Activated CD8-positive, alpha-beta memory T cell treated with anti-CD3 and anti-CD28 coated beads, Interleukin-2, amount 50 U/mL, for 4 hours (primary cell): ENCODE measurements around the gene DMRTC2.
A peak's percentile ranks its signal among the peaks of the same experiment; 100 is the strongest.

Source experiments
- DNase-seq: peaks from one replicate; pipeline ENCODE4 v3.0.0-alpha.2; 2020

The DMRTC2 gene

DNA sequence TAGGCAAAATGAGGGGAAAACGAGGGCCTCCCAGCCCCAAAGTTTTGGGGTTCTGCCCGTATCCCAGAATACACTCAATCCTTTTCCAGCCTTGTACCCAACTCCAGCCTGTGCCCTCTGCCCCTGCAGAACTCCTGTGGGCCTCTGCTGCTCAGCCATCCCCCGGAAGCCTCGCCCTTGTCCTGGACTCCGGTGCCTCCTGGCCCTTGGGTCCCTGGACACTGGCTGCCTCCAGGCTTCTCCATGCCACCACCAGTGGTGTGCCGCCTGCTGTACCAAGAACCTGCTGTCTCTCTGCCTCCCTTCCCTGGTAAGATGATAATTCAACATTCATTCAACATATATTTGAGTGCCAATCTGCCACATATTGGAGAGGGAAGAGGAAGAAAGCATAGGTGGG lies 3.8 kb downstream of the DMRTC2 start:
- no peak for DNase-seq

DNA sequence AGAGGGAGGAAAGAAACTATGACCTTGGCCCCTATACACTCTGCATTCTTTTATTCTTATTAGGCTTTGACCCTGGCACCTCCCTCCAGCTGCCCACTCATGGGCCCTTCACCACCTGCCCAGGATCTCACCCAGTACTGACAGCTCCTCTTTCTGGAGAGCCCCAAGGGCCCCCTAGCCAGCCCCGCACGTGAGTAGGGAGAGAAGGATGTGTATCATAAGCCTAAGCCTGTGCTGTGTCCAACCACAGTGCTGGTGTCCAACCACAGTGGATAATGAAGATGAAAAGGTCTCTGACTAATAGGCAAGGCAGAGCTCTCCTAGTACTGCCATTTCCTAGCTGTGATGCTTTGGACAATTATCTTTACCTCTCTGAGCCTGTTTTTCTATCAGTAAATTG lies 4.2 kb downstream of the DMRTC2 start:
- no peak for DNase-seq

DNA sequence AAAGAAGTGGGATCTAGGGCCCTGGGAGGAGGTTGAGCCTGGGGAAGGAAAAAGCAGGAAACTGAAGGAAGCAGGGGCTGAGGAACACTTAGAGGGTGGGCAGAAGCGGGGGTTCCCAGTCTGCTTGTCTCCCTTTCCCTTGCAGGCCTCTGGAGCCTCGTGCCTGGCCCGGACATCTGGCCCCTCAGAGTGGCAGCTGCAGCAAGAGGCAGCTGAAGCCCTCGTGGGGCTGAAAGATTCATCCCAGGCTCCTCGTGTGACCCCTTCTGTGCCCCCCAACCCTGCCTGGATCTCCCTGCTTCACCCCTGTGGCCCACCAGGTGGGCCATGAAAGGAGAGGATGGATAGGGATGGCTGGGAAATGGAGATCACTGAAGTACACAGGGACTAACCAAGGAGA lies 5.5 kb downstream of the DMRTC2 start:
- DNase-seq: no peak

DNA sequence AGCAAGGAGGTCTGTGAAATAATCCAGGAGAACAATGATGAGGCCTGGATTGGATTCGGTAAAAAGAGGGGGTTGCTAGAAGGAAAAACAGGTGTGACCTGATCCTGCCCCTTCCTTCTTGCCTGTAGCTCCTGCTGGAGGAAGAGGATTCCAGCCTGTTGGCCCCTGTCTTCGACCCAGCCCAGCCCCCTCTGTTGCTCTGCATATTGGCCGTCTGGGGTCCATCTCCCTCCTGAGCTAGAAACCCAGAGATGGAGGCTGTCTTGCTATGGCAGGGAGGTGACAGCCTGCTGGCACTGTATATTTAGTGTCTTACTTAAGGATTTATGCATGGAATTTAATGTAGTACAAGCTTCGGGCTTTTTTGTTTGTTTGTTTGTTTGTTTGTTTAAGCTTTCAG lies 6.6 kb downstream of the DMRTC2 start:
- DNase-seq: no peak

DNA sequence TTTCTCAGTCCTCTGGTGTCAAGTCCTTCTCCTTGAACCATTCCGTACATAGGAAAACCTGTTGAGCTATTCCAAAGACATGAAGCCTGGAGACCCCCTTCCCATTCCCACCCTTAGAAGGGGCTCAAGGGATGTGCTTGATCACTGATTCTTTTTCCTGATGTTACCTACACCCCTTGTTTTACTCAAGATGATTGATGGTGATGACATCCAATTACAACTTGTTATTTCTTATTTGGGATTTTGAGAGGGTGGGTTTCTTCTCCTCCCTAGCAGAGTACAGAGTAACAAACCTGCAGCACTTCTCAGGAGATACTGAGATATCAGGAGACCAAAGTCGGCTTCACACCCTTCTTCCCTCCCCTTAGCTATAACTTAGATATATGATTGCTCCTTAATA lies 8.5 kb downstream of the DMRTC2 start:
- no peak for DNase-seq

DNA sequence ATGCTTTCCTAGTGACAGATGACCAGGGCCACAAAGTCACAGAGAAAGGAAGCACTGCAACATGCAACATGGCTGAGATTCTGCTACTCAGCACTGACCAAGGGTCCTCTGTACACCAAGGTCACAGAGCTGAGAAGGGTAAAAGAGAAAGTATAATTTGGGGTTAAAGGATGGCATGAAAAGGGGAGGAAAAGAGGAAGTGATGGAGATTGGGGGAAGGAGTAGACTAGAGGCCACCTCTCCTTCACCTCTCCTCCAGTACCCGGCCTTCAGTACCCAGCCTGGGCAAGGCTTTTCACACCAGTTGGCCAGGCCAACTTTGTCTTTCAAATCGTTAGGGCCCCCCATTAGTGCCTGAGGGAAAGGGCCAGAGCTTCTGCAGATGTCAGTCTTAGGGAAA lies 8.9 kb downstream of the DMRTC2 start:
- DNase-seq: no peak

DNA sequence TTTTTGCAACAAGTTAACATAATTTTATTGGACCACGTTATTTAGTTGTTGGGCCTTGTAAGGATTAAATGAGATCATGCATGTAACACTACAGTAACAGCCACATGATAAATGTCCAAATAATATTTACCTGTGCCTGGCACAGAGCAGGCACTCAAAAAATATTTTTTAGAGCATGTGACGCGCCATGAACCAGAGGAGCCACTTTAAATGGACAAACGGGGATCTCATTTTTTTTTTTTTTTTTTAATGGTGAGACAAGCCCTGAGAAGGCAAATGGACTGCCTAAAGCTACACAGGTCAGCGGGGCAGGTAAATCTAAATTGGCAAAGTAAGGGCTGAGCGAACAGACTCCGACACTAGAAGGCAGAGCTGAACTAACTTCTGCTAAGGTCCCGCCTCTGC lies 14.4 kb downstream of the DMRTC2 start:
- no peak for DNase-seq

DNA sequence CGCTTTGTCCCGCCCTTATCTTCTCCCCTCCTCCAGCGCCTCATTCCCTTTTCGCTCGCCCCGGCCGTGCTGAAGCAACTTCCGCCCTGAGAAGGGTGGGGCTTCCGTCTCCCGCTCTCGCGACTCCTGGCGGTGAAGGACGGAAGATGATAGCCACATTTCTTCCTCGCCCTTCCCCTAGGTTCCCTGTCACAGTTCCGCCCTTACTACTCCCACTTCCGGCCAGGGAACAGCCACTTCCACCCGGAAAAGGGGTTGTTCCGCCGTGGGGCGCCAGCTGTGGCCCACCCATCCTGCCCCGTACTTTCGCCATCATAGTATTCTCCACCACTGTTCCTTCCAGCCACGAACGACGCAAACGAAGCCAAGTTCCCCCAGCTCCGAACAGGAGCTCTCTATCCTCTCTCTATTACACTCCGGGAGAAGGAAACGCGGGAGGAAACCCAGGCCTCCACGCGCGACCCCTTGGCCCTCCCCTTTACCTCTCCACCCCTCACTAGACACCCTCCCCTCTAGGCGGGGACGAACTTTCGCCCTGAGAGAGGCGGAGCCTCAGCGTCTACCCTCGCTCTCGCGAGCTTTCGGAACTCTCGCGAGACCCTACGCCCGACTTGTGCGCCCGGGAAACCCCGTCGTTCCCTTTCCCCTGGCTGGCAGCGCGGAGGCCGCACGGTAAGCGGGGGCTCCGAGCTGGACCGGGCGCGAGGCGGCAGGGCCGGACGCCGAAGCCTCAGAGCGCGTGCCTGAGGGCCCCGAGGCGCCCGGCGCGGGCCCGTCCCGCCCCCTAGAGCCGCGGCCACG lies 15.0 kb downstream of the DMRTC2 start, which contains the start of gene RPS19:
TSS of gene RPS19 (plus strand) at position 638 of the 801 bp plus-strand sequence. CDS start 520 bp downstream, outside the sequence.
- peak; percentile 98 for DNase-seq

DNA sequence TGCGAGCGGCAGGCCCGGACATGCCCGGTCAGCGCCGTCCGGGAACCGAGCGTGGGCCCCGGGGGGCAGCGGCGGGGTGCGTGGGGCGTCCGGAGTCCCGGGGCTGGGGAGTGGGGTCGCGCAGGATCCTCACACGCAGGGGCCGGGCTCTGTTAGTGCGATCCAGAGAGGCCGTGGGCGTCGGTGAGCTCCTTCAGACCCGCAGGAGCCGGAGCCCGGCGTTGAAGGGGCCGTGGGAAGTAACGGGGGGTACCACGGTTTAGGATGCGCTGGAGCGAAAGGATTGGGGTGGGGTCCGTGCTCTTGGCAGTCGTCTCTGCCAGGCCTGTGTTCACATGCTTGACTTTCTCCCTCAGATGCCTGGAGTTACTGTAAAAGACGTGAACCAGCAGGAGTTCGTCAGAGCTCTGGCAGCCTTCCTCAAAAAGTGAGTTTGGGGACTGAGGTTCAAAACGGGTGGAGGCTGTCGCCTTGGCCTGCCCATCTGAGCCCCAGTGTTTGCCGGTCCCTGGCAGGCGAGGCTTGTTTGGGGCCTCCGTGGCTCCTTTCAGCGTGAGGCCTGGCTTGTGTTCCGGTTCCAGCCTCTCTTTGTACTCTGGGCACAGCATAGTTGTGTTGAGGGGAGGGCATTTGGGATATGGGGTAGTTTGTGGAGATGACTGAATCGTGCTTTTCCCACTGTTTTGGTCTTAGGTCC lies 15.7 kb downstream of the DMRTC2 start:
- no peak for DNase-seq

DNA sequence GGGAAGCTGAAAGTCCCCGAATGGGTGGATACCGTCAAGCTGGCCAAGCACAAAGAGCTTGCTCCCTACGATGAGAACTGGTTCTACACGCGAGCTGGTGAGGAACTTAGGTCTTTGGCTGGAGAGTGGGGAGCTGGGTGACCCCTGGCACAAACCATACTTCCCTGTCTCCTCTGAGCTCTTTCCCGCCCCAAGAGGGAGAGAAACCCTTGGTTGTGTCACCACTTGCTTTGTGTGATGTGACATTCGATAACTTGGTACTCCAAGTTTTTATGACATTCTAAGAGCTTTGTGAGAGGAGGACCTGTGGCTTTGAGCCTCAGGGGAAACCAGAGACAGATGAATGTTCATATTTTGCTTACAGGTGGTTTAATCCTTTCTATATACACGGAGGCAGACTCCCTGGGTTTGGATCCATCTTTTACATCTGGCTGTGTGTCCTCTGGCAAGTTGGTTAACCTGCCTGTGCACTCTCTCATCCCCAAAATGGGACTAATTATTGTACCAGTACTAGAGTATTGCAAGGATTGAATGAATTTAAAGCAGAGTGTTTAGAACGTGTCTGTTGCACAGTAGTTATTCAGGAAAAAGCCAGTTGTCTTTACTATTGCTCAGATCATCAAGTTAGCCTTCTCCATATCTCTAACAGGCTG lies 16.4 kb downstream of the DMRTC2 start:
- no peak for DNase-seq

DNA sequence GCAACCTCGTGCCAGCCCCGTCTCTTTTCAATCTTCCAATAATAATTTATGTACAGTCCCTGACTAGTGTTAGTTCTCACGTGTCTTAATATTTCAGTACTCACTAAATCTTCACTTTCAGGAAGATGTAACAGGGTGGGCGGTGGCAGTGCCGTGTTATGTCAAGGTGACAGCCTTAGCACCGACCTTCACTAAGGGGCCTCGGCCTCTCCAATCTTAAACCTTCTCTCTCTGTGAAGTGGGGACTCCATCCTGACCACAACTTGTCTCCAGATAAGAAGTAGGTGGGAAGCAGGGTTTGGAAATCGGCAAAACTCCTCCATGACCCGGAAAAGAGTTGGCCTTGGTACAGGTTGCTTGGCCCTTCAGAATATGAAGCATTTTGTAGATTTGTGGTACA lies 17.0 kb downstream of the DMRTC2 start:
- DNase-seq: no peak

DNA sequence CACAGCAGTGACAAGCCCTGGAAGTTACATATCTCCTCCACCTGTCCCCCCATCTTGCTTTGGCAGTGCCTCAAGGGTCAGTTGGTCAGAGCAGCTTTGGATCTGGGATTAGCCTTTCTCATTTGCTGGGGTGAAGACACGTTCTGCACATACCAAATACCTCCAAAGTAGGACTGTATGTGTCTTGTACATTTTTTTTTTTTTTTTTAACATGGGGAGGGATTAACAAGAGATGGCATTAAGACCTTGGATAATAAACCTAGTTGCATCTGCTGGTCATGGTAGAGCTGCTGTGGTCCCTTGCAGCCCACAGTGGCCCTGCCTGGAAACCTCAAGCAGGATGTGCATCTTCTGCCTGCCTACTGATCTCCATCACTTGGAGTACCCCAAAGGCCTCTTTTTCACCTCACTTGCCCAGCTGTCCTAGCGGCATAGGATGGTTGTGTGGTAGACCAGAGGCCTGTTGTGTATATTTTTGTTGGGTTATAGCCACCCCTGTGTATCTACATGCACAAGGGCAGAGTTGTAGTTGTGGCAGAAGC lies 17.7 kb downstream of the DMRTC2 start:
- no peak for DNase-seq

DNA sequence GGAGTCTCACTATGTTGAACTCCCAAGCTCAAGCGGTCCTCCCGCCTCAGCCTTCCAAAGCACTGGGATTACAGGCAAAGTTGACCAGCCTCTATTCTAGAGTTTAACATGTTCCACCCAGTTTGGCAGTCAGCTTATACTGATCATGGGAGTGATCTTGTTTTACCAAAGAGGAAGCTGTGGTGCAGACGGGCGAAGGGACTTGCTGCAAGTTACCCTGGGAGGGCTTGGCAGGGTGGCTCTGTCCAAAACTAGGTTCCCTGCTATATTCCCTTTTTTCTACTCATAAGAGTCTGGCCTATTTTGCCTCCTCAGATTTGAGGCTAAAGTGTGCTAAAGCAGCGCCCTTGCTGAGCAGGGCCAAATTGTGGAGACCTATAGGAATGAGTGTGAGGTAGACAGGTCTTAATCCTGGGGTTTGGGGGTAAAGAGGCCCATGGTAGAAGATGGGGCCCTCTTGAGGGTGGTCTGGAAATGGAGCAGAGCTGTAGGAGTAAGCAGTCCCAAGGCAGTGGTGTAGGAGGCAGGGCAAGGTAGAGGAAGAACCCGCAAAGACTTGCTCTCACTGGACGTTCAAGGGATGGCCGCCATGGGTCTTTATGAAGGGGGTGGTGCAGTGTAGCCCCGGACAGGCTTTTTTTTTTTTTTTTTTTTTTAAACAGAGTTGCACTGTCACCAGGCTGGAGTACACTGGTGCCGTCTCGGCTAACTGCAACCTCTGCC lies 18.5 kb downstream of the DMRTC2 start:
- no peak for DNase-seq

DNA sequence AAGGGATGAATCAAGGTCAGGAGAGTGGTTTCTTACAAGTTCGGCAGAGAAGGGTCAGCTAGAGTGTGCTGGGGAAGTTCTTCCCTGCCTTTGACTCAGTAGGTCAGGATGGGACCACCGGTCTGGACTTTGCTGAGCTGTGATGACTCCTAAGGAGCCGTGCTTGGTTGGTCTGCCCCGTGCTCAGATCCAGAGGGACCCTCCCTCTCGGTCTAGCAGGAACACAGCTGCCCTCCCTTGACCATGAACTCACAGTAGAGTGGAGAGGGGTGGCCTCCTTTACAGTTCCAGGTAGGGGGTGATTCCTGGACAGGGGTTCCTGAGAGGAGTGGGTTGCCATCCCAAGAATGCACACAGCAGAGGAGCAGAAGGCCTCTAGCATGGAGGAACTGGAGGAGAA lies 19.5 kb downstream of the DMRTC2 start:
- no peak for DNase-seq

DNA sequence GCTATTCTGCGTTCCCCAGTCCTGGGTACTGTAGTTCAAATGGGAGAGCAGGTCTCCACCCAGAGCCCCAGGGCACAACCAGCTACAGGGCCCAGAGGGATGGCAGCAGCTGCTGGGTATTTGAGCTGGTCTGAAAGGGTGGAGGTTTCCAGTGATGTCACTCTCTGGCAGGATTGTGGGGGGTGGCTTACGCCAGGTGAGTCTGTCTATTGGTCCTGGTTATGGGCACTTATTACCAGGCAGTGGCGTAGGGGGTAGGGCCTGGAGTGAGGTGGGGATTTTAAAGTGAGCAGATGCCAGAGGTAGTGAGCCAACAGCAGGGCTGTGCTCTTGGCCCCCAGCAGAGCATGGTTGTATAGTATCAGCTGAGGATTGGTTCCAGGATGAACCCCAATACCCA lies 21.4 kb downstream of the DMRTC2 start:
- DNase-seq: no peak

DNA sequence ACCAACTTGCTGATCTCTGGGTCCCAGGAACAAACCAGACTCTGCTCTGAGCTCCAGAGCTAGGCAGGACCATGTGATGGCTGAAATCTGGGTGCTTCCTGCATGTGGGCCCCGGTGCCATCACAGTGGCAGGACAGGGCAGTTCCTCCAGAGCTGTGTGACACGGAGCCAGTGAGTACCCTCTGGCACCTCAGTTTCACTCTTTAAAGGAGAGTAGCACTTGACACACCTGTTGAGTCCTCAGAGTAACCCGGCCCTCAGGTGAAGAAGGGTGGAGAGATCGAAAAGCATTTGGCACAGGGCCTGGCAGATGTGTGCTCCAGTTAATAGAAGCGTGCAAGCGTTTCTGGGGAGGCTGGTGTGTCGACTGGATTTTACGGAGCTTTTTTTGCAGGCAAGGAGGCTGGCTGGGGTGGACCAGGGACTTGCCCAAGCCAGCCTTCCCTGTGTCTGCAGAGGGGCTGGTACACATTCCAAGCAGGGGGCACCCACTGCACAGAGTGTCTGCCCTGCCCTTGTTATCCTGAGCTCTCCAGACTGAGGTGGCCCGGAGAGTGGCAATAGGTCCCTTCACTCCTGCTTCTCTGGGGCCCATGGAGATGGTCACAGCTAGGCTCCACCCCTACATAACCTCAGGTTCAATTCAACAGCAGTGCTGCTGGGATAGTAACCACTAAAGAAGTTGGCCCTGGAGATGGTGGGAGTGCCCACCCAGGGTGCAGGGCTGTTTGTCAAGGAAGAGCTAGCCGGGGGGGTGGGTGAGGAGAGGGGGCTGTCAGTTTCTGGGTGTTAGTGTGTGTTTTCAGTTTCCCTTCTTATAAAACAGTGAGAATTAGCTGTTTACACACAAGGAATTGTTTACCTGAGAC lies 23.5 kb downstream of the DMRTC2 start:
- no peak for DNase-seq

DNA sequence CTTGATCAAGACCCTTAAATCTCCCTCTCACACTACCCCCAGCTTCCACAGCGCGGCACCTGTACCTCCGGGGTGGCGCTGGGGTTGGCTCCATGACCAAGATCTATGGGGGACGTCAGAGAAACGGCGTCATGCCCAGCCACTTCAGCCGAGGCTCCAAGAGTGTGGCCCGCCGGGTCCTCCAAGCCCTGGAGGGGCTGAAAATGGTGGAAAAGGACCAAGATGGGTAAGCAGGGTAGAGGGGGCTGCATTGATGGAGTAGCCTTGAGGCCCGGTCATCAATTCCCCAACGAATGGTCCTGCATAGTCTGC lies 24.1 kb downstream of the DMRTC2 start:
- DNase-seq: no peak

DNA sequence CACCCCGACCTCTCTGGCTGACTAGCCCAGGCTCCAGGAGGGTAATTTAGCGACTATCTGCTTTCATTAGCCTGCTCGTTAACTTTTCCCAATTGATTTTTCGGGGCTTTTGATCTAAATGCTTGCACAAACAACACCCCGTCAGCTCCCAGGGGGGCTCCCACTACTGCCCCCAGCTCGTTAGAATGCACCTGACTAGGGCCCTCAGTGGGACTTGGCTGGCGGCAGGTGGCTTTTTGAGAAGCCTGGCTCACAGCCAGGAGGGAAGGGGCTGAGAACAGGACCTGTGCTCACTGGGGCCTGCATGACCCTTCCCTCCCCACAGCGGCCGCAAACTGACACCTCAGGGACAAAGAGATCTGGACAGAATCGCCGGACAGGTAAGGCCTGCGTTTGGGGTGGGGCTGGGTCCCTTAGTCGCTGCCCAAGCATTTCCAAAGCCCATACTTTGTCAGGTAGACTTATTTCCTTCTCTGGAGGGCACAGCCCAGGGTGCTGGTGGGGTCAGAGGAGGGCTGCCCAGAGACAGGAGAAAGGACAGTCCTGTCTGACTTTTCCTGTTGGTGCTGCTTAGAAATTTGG lies 24.6 kb downstream of the DMRTC2 start:
- no peak for DNase-seq

DNA sequence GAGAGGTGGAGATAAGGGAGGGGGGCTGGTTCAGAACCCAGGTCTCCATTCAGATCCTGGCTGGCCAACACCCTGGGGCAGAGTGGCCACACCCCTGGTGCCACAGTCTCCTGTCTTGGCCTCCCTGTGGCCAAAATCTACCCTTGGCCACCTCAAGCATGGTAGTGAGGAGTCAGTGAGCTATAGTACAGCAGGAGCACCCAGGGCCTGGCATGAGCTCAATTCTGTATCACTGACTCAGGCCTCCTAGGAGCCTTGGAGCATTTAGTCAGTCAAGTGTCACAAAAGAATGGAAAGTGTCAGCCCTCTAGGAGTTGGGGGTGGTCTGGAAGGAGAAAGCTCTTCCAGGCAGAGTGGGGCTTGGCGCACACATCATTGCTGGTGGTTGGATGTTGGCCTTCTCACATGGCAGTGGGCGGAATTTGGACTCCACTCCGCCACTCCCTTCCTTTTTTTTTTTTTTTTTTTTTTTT lies 25.6 kb downstream of the DMRTC2 start:
- no peak for DNase-seq

DNA sequence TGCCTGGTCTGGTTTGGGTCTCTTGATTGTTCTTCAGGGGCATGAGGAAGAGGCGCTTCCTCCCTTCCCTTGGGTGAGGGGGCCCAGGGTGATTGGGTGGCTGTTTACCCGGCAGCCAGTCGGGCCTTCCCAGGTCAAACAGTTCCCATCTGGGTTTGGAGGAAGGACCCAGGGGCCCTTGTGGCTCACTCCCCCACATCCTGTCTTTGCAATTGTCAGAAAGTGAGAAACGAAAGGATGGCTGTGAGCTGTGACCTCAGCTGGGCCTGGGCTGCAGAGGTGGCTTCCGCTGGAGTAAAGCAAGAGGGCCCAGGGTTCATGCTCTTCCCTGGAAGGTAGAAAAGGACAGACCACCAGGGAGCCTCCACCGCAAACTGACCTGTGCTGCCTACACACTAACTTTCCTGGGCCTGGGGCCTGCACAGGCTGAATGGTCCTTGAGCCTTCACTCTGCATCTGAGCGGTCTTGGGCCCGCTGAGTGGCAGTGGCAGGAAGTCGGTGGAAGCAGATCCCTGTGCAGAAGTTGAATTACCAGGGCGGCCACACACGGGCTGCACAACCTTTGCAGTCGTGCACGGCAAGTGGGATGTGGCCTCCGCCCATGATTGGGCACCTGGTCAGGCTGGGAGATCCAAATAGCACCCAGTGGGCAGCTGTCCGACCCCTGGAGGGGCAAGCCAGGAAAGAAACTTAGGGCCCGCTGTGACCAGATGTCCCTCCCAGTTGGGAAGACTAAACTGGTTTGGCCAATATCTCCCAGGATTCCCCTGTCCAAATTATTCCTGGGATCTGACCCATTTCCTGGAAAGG lies 26.9 kb downstream of the DMRTC2 start:
- DNase-seq: peak; percentile 47

DNA sequence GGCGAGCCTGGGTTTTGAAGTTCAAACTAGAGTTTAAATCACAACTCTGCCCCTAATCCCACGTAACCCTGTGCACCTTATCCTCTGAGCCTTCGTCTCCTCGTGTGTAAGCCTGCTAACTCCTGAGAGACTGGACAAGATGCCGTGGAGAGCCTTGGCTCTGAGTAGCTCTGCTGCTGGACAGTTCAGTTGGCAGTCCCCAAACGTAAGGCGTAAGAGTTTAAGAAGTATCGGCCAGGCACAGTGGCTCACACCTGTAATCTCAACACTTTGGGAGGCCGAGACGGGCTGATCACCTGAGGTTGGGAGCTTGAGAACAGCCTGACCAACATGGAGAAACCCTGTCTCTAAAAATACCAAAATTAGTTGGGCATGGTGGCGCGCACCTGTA lies 27.5 kb downstream of the DMRTC2 start:
- DNase-seq: no peak
